Stimulated activated CD8-positive, alpha-beta memory T cell treated with anti-CD3 and anti-CD28 coated beads, Interleukin-4, amount 100 ng/mL, for 4 hours (primary cell): ENCODE measurements around the gene KCNH6.

Source experiments
- DNase-seq, 2 donors: peaks; one replicate each; pipeline ENCODE4 v3.0.0-alpha.2; 2020; ENCODE audit warnings: low read depth in 2 of 2, low spot score in 1 of 2

KCNH6 gene

GRCh38 chr17:63523253-63523855, at the start of gene KCNH6:
KCNH6 (plus strand) TSS chr17:63523358; CDS start chr17:63523414, 56 bp downstream.
- DNase-seq: no peak

GRCh38 chr17:63474174-63474573, 49.0 kb upstream of the KCNH6 start:
- no peak for DNase-seq

- no peak for DNase-seq
Observed at GRCh38 chr17:63474586-63475460, 48.3 kb upstream of the KCNH6 start.

- DNase-seq: no peak
Observed at GRCh38 chr17:63475491-63476412, 47.4 kb upstream of the KCNH6 start.

GRCh38 chr17:63476459-63476853, 46.7 kb upstream of the KCNH6 start:
- no peak for DNase-seq

GRCh38 chr17:63476854-63477479, 46.2 kb upstream of the KCNH6 start, which contains the start of gene ACE:
ACE (plus strand) TSS chr17:63477061; CDS start chr17:63477095, 34 bp downstream.
- no peak for DNase-seq

GRCh38 chr17:63477480-63478440, 45.4 kb upstream of the KCNH6 start:
- no peak for DNase-seq

- DNase-seq: peak; percentile 45
Observed at GRCh38 chr17:63478814-63479494, 44.2 kb upstream of the KCNH6 start.

- DNase-seq: no peak
Observed at GRCh38 chr17:63479495-63480184, 43.5 kb upstream of the KCNH6 start.

- no peak for DNase-seq
Observed at GRCh38 chr17:63480192-63480784, 42.9 kb upstream of the KCNH6 start.

- DNase-seq: no peak
Observed at GRCh38 chr17:63480826-63481487, 42.2 kb upstream of the KCNH6 start.

- DNase-seq: no peak
Observed at GRCh38 chr17:63481488-63481870, 41.7 kb upstream of the KCNH6 start.

- no peak for DNase-seq
Observed at GRCh38 chr17:63482509-63482908, 40.6 kb upstream of the KCNH6 start.

- no peak for DNase-seq
Observed at GRCh38 chr17:63483038-63483437, 40.1 kb upstream of the KCNH6 start.

- DNase-seq: no peak
Observed at GRCh38 chr17:63483655-63484575, 39.2 kb upstream of the KCNH6 start.

- DNase-seq: no peak
Observed at GRCh38 chr17:63486317-63487013, 36.7 kb upstream of the KCNH6 start.
